Trophoblast cell (in vitro differentiated cells and primary cell): ENCODE data around the gene GALR2.

Source experiments
- DNase-seq, 2 donors: peaks; one replicate each; pipeline ENCODE4 v3.0.0-alpha.2; 2016
- H2AFZ ChIP-seq: 2 replicates; pipeline ENCODE4 v1.6.1; 2013; ENCODE audit warnings: low read length, moderate library complexity, mild to moderate bottlenecking; ENCODE audit not compliant: insufficient read depth, poor library complexity
- H2AK5ac ChIP-seq: 2 replicates; pipeline ENCODE4 v1.6.1; 2013; ENCODE audit warnings: mild to moderate bottlenecking, low read length
- H2BK120ac ChIP-seq: 2 replicates; pipeline ENCODE4 v1.6.1; 2013; ENCODE audit warnings: low read length, mild to moderate bottlenecking, moderate library complexity; ENCODE audit not compliant: insufficient read depth, poor library complexity
- H2BK12ac ChIP-seq: 2 replicates; pipeline ENCODE4 v1.6.1; 2013; ENCODE audit warnings: mild to moderate bottlenecking, low read length, moderate library complexity
- H2BK5ac ChIP-seq: 2 replicates; pipeline ENCODE4 v1.6.1; 2013; ENCODE audit warnings: low read length, low read depth, moderate library complexity, mild to moderate bottlenecking; ENCODE audit not compliant: poor library complexity
- H3K14ac ChIP-seq: 2 replicates; pipeline ENCODE4 v1.6.1; 2013; ENCODE audit warnings: mild to moderate bottlenecking, low read length
- H3K18ac ChIP-seq: 2 replicates; pipeline ENCODE4 v1.6.1; 2013; ENCODE audit warnings: mild to moderate bottlenecking, low read length
- H3K23ac ChIP-seq: 2 replicates; pipeline ENCODE4 v1.6.1; 2013; ENCODE audit warnings: low read length
- H3K27ac ChIP-seq: 2 replicates; pipeline ENCODE4 v1.5.1; 2013; ENCODE audit warnings: low read depth, mild to moderate bottlenecking, inconsistent platforms, low read length, moderate library complexity
- H3K27me3 ChIP-seq: 2 replicates; pipeline ENCODE4 v1.6.1; 2013; ENCODE audit warnings: inconsistent platforms, mild to moderate bottlenecking, low read length, moderate library complexity; ENCODE audit not compliant: insufficient read depth
- H3K36me3 ChIP-seq, 2 experiments: 1 replicate in 1 of 2; 2 replicates in 1 of 2; pipeline ENCODE4 v1.6.1; 2013; ENCODE audit warnings: low read length in 2 of 2, mild to moderate bottlenecking in 2 of 2, moderate library complexity in 1 of 2; ENCODE audit not compliant: insufficient read depth in 2 of 2, control insufficient read depth in 1 of 2
- H3K4ac ChIP-seq: 2 replicates; pipeline ENCODE4 v1.6.1; 2013; ENCODE audit warnings: low read depth, mild to moderate bottlenecking, low read length, moderate library complexity
- H3K4me1 ChIP-seq, 2 experiments: 1 replicate in 1 of 2; 2 replicates in 1 of 2; pipeline ENCODE4 v1.6.1; 2013; ENCODE audit warnings: low read length in 2 of 2, mild to moderate bottlenecking in 2 of 2, moderate library complexity in 1 of 2; ENCODE audit not compliant: insufficient read depth in 2 of 2, control insufficient read depth in 1 of 2
- H3K4me2 ChIP-seq: 2 replicates; pipeline ENCODE4 v1.6.1; 2013; ENCODE audit warnings: inconsistent platforms, mild to moderate bottlenecking, low read length, moderate library complexity
- H3K4me3 ChIP-seq: 2 replicates; pipeline ENCODE4 v1.5.1; 2013; ENCODE audit warnings: mild to moderate bottlenecking, low read depth, low read length, inconsistent platforms
- H3K79me1 ChIP-seq: one replicate; pipeline ENCODE4 v1.6.1; 2013; ENCODE audit warnings: low read length
- H3K79me2 ChIP-seq: 2 replicates; pipeline ENCODE4 v1.6.1; 2013; ENCODE audit warnings: low read length, mild to moderate bottlenecking; ENCODE audit not compliant: control insufficient read depth, insufficient read depth, poor library complexity
- H3K9ac ChIP-seq: 2 replicates; pipeline ENCODE4 v1.6.1; 2013; ENCODE audit warnings: mild to moderate bottlenecking, low read length
- H3K9me3 ChIP-seq: 2 replicates; pipeline ENCODE4 v1.6.1; 2013; ENCODE audit warnings: low read depth, mild to moderate bottlenecking, control low read depth, inconsistent platforms, low read length; ENCODE audit not compliant: insufficient read depth
- H4K12ac ChIP-seq: 2 replicates; pipeline ENCODE4 v1.6.1; 2013; ENCODE audit warnings: low read depth, mild to moderate bottlenecking, low read length, moderate library complexity
- H4K8ac ChIP-seq: 2 replicates; pipeline ENCODE4 v1.6.1; 2013; ENCODE audit warnings: low read depth, mild to moderate bottlenecking, low read length, moderate library complexity
- H4K91ac ChIP-seq: one replicate; pipeline ENCODE4 v1.6.1; 2013; ENCODE audit warnings: low read depth, mild to moderate bottlenecking, low read length, moderate library complexity
- WGBS: extraction: QIAGEN DNeasy Blood & Tissue Kit; methylation state at CpG from one replicate; pipeline ENCODE4 v1.1.7; 2013; ENCODE audit warnings: missing lambda C conversion rate; ENCODE audit not compliant: insufficient read length, insufficient coverage; ENCODE audit errors: extremely low coverage; 5-methylcytosine and 5-hydroxymethylcytosine counted together

Gene GALR2

DNA sequence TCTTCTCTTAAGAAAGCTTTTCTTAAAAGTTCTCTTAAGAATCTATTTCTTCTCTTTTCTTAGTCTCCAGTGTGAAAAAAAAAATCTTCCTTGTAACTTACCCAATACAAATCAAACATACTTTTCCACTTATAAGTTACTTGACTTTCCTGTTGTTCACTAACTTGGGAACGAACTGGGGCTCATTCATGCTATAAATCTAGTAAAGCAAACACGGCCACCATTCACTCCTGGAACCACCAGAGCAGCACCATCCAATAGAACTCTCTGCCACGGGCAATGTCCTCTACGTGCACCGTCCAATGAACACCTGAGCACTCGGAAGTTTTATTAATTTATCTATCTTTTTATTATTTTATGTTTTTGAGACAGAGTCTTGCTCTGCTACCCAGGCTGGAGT lies 23.0 kb upstream of the GALR2 start:
- Histone ChIP-seq H3K23ac (no peak overlapping the region), H4K8ac (no peak overlapping the region), H2BK120ac (no peak overlapping the region), H3K9ac (no peak overlapping the region), H3K14ac (no peak overlapping the region), H3K4me2 (no peak overlapping the region), H3K4me3 (no peak overlapping the region), H3K18ac (no peak overlapping the region), H2AK5ac (no peak overlapping the region), H3K27me3 (no peaks in the 10 kb centered on the region), H2BK5ac (no peak overlapping the region), H3K79me1 (peaks cover 2% of the 10 kb centered on the region), H3K79me2 (no peaks in the 10 kb centered on the region), H2BK12ac (no peak overlapping the region), H3K36me3 (peaks cover 42 to 54% of the 10 kb centered on the region in 2 experiments), H2AFZ (no peak overlapping the region), H3K27ac (no peak overlapping the region), H4K12ac (no peak overlapping the region), H3K9me3 (no peaks in the 10 kb centered on the region), H4K91ac (no peak overlapping the region), H3K4ac (no peak overlapping the region), H3K4me1 (peaks cover 3 to 11% of the 10 kb centered on the region in 2 experiments)
- DNase-seq = no peak
- no CpG with 5 or more reads among the region's 6 CpGs for WGBS

- Histone ChIP-seq H3K4me1 (peaks cover 3 to 14% of the 10 kb centered on the region in 2 experiments), H3K4me3 (no peak overlapping the region), H3K4me2 (no peak overlapping the region), H4K8ac (no peak overlapping the region), H3K14ac (no peak overlapping the region), H3K18ac (peak overlapping the region; percentile 59), H3K36me3 (peaks cover 35 to 51% of the 10 kb centered on the region in 2 experiments), H2BK5ac (peak overlapping the region; percentile 57), H3K23ac (no peak overlapping the region), H4K91ac (peak overlapping the region; percentile 48), H2BK12ac (peak overlapping the region; percentile 46), H3K79me2 (no peaks in the 10 kb centered on the region), H2AK5ac (no peak overlapping the region), H3K9me3 (no peaks in the 10 kb centered on the region), H3K27me3 (no peaks in the 10 kb centered on the region), H3K4ac (peak overlapping the region; percentile 21), H2AFZ (no peak overlapping the region), H3K27ac (peak overlapping the region; percentile 68), H3K79me1 (peaks cover 2% of the 10 kb centered on the region), H3K9ac (no peak overlapping the region), H4K12ac (no peak overlapping the region), H2BK120ac (no peak overlapping the region)
- DNase-seq = peak; percentile 59 to 83
- no CpG with 5 or more reads among the region's 17 CpGs for WGBS
Observed at GRCh38 chr17:76053246-76054111, 21.1 kb upstream of the GALR2 start.

DNA sequence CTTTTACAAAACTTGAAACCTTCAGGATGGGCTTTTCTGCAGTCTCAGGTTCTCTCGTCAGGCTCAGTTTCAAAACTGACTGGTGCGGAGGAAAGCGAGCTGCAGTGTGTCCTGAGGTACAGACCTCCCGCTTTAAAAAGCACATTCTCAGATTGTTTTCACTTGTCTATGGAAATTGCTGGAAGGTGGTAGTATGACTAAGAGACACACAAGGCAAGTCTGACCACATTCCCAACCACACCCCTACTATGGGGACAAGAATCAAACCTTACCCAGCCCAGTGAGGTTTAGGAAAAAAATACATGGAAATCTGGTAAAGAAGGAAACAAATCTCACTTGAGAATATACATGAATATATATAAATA lies 20.5 kb upstream of the GALR2 start:
- DNase-seq = peak; percentile 63 to 73
- Histone ChIP-seq H3K27ac (peak overlapping the region; percentile 68), H3K18ac (no peak overlapping the region), H4K91ac (no peak overlapping the region), H3K9me3 (no peaks in the 10 kb centered on the region), H2BK12ac (no peak overlapping the region), H3K79me1 (peaks cover 2% of the 10 kb centered on the region), H2AFZ (no peak overlapping the region), H4K12ac (no peak overlapping the region), H4K8ac (no peak overlapping the region), H3K23ac (no peak overlapping the region), H2AK5ac (no peak overlapping the region), H2BK5ac (no peak overlapping the region), H3K4me3 (no peak overlapping the region), H3K4ac (no peak overlapping the region), H3K9ac (no peak overlapping the region), H3K4me2 (peak overlapping the region; percentile 31), H3K79me2 (no peaks in the 10 kb centered on the region), H3K36me3 (peaks cover 37 to 51% of the 10 kb centered on the region in 2 experiments), H3K14ac (no peak overlapping the region), H2BK120ac (no peak overlapping the region), H3K27me3 (no peaks in the 10 kb centered on the region), H3K4me1 (peaks cover 3 to 14% of the 10 kb centered on the region in 2 experiments)
- no CpG with 5 or more reads among the region's 4 CpGs for WGBS

DNA sequence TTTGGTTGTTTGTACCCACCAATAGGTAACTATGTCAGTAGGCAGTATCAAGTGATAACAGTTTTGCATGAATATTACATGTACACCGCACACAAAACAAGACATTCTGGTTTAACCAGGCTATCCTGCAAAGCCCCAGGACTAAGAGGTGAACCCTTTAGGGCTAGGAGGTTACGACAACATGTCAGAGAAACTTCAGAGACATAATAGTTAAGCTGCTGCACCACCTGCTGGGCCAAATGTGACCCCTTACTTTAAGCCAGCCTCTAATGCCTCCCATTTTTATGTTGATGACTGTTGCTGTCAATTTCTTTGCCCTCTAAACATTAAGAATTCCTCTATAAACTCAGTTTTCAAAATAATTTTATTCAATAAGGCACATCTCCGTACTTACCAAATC lies 17.7 kb upstream of the GALR2 start:
- Histone ChIP-seq H3K79me1 (peaks cover 2% of the 10 kb centered on the region), H3K79me2 (no peaks in the 10 kb centered on the region)

More for the DNA sequence above, 17.7 kb upstream of the GALR2 start:
- H3K9me3 ChIP-seq = no peaks in the 10 kb centered on the region
- H4K8ac ChIP-seq = no peak overlapping the region
- no peak overlapping the region for H3K18ac ChIP-seq
- peaks cover 36 to 46% of the 10 kb centered on the region in 2 experiments for H3K36me3 ChIP-seq
- H2BK120ac ChIP-seq = no peak overlapping the region
- no peak overlapping the region for H2BK12ac ChIP-seq
- no peak overlapping the region for H3K27ac ChIP-seq
- H3K4me2 ChIP-seq = no peak overlapping the region
- H3K4me3 ChIP-seq = no peak overlapping the region
- peak; percentile 77 to 92 for DNase-seq
- H3K14ac ChIP-seq = no peak overlapping the region
- no CpG with 5 or more reads among the region's 3 CpGs for WGBS
- H2AFZ ChIP-seq = no peak overlapping the region
- H3K4ac ChIP-seq = no peak overlapping the region
- H4K91ac ChIP-seq = no peak overlapping the region
- no peak overlapping the region for H2AK5ac ChIP-seq
- H3K4me1 ChIP-seq = peaks cover 3 to 12% of the 10 kb centered on the region in 2 experiments
- no peaks in the 10 kb centered on the region for H3K27me3 ChIP-seq
- no peak overlapping the region for H4K12ac ChIP-seq
- no peak overlapping the region for H2BK5ac ChIP-seq
- H3K23ac ChIP-seq = no peak overlapping the region
- no peak overlapping the region for H3K9ac ChIP-seq
